GM23338 (cell line): ENCODE measurements around the gene NDNF. TPM values are rescaled to one million over a fixed set of nuclear protein-coding genes. Genes with fewer than 3 reads are reported as not detected.

ENCODE experiments used
- ATAC-seq: fragments of 200-7000 bp; cut with Tn5 transposase; 3 replicates; pipeline ENCODE4 v1.9.1; 2020
- DNase-seq: peaks from one replicate; pipeline ENCODE4 v3.0.0-alpha.2; 2015; ENCODE audit warnings: low spot score
- H2AFZ ChIP-seq: fragments of 200-600 bp; sonication (generic); 2 replicates; pipeline ENCODE4 v1.8.0; 2016; ENCODE audit warnings: antibody characterized with exemption, mild to moderate bottlenecking, moderate library complexity
- H3F3A ChIP-seq: fragments of 200-600 bp; sonication (generic); replicated peaks from 2 replicates; pipeline ENCODE4 v1.8.0; 2017; ENCODE audit warnings: antibody characterized with exemption, mixed run types, low read depth
- H3K27ac ChIP-seq: fragments of 200-600 bp; sonication (generic); 2 replicates; pipeline ENCODE4 v1.6.1; 2016; ENCODE audit warnings: low read depth
- H3K27me3 ChIP-seq: fragments of 200-600 bp; sonication (generic); 2 replicates; pipeline ENCODE4 v1.8.0; 2016; ENCODE audit warnings: mild to moderate bottlenecking, mixed run types, moderate library complexity; ENCODE audit not compliant: insufficient read depth
- H3K36me3 ChIP-seq: fragments of 200-600 bp; sonication (generic); 2 replicates; pipeline ENCODE4 v1.8.0; 2016; ENCODE audit warnings: mild to moderate bottlenecking; ENCODE audit not compliant: insufficient read depth
- H3K4me1 ChIP-seq: fragments of 200-600 bp; sonication (generic); 2 replicates; pipeline ENCODE4 v1.8.0; 2016; ENCODE audit warnings: mild to moderate bottlenecking, moderate library complexity; ENCODE audit not compliant: insufficient read depth
- H3K4me2 ChIP-seq: fragments of 200-600 bp; sonication (generic); 2 replicates; pipeline ENCODE4 v1.7.1; 2017; ENCODE audit warnings: mixed run types
- H3K4me3 ChIP-seq: fragments of 200-600 bp; sonication (generic); 2 replicates; pipeline ENCODE4 v1.6.1; 2016; ENCODE audit warnings: mixed run types
- H3K79me2 ChIP-seq: fragments of 200-600 bp; sonication (generic); replicated peaks from 2 replicates; pipeline ENCODE4 v1.8.0; 2017; ENCODE audit warnings: mild to moderate bottlenecking; ENCODE audit not compliant: insufficient read depth
- H3K9me2 ChIP-seq: fragments of 200-600 bp; sonication (generic); 2 replicates; pipeline ENCODE4 v1.8.0; 2017; ENCODE audit not compliant: insufficient read depth
- H4K20me1 ChIP-seq: fragments of 200-600 bp; sonication (generic); replicated peaks from 2 replicates; pipeline ENCODE4 v1.8.0; 2017; ENCODE audit warnings: mild to moderate bottlenecking; ENCODE audit not compliant: insufficient read depth
- H3K27ac Mint-ChIP-seq: 2 replicates; pipeline ENCODE4 v1.8.0; 2020; ENCODE audit warnings: inconsistent platforms, mild to moderate bottlenecking, moderate library complexity, mixed read lengths
- H3K27me3 Mint-ChIP-seq: 3 replicates; pipeline ENCODE4 v1.8.0; 2022; ENCODE audit warnings: low read depth, mild to moderate bottlenecking, moderate library complexity, mixed read lengths, inconsistent platforms; ENCODE audit not compliant: insufficient read depth, poor library complexity
- H3K36me3 Mint-ChIP-seq: 3 replicates; pipeline ENCODE4 v1.8.0; 2021; ENCODE audit warnings: low read depth, mild to moderate bottlenecking, inconsistent platforms, moderate library complexity, mixed read lengths
- H3K4me1 Mint-ChIP-seq: 3 replicates; pipeline ENCODE4 v1.8.0; 2020; ENCODE audit warnings: mild to moderate bottlenecking, inconsistent platforms, mixed read lengths
- H3K4me3 Mint-ChIP-seq: 3 replicates; pipeline ENCODE4 v1.8.0; 2021; ENCODE audit warnings: moderate library complexity, mild to moderate bottlenecking, inconsistent platforms, mixed read lengths
- H3K9me3 Mint-ChIP-seq: 3 replicates; pipeline ENCODE4 v1.8.0; 2020; ENCODE audit warnings: moderate library complexity, mild to moderate bottlenecking, inconsistent platforms, mixed read lengths
- CREB1 ChIP-seq: fragments of 250-450 bp; sonication (Bioruptor Pico); IDR thresholded peaks from 2 replicates; pipeline ENCODE4 v1.5.0; 2020; ENCODE audit warnings: low read depth, mild to moderate bottlenecking, moderate library complexity
- CTCF ChIP-seq, 2 experiments: fragments of 200-600 bp in 1 of 2; sonication (generic) in 1 of 2; conservative IDR thresholded peaks; 2 replicates each; pipeline versions ENCODE4 v1.5.1 to v1.6.1; 2016 to 2017; ENCODE audit warnings: antibody characterized with exemption in 2 of 2, low read depth in 2 of 2, mild to moderate bottlenecking in 2 of 2, moderate library complexity in 1 of 2
- EZH2phosphoT487 ChIP-seq: fragments of 200-600 bp; sonication (generic); IDR thresholded peaks from one replicate; pipeline ENCODE4 v1.8.1; 2018; ENCODE audit warnings: antibody characterized with exemption; ENCODE audit not compliant: unreplicated experiment
- ZNF331 ChIP-seq: fragments of 250-450 bp; sonication (Bioruptor Pico); IDR thresholded peaks from 2 replicates; pipeline ENCODE4 v1.5.0; 2020; ENCODE audit warnings: low read depth, mild to moderate bottlenecking, moderate library complexity
- ZNF462 ChIP-seq: fragments of 250-450 bp; sonication (Bioruptor Pico); IDR thresholded peaks from 2 replicates; pipeline ENCODE4 v1.5.0; 2020; ENCODE audit warnings: mild to moderate bottlenecking, moderate library complexity
- polyA plus RNA-seq: library from polyadenylated mRNA; unstranded; fragments of >200 nt; fragmentation: Nextera tagmentation; extraction: Ambion mirVana; gene quantifications from 2 replicates; pipeline ENCODE4 v1.2.1, GENCODE V29; 2016
- total RNA-seq: library from RNA; depleted of rRNA; stranded (reverse); fragments of >200 nt; shearing (Covaris generic); gene quantifications from 2 replicates; pipeline ENCODE4 v1.2.3, GENCODE V29; 2014

The NDNF gene
- total and polyA plus RNA-seq, 2 experiments from 2014 or later: 0.31 to 0.73 TPM

GRCh38 chr4:121114756-121115155 is 42.4 kb upstream of the NDNF start (continued):
- TF ChIP-seq CREB1 (no peak), ZNF331 (CRISPR knock-in tag) (no peak), EZH2phosphoT487 (no peak)

- Histone ChIP-seq H3K4me2 (no peak overlapping the region), H3K4me1 (no peaks in the 10 kb centered on the region), H3K79me2 (no peaks in the 10 kb centered on the region), H3K9me2 (no peaks in the 10 kb centered on the region), H2AFZ (no peak overlapping the region), H3K27me3 (no peaks in the 10 kb centered on the region), H4K20me1 (no peaks in the 10 kb centered on the region), H3K27ac (no peak overlapping the region), H3K36me3 (no peaks in the 10 kb centered on the region), H3F3A (no peaks in the 10 kb centered on the region), H3K4me3 (no peak overlapping the region)
- TF ChIP-seq CTCF (conservative IDR thresholded peaks at IDR 0.05; ENCODE audit: low read depth in 2 of 2) (peak in 1 of 2 experiments; percentile 58; a peak in 3 of 4 replicates), ZNF462 (CRISPR knock-in tag) (no peak)
- Mint-ChIP-seq H3K36me3 (no peaks in the 10 kb centered on the region), H3K4me1 (peaks cover 7% of the 10 kb centered on the region; the same call in 1 of the 3 replicates), H3K9me3 (no peaks in the 10 kb centered on the region; the same call in 2 of the 3 replicates), H3K27ac (no peak overlapping the region), H3K4me3 (no peak overlapping the region), H3K27me3 (no peaks in the 10 kb centered on the region)
- no peak for ATAC-seq
- DNase-seq: no peak
Observed at GRCh38 chr4:121112530-121112929, 40.2 kb upstream of the NDNF start.
